ENCODE data around the gene KLC3.

DNA sequence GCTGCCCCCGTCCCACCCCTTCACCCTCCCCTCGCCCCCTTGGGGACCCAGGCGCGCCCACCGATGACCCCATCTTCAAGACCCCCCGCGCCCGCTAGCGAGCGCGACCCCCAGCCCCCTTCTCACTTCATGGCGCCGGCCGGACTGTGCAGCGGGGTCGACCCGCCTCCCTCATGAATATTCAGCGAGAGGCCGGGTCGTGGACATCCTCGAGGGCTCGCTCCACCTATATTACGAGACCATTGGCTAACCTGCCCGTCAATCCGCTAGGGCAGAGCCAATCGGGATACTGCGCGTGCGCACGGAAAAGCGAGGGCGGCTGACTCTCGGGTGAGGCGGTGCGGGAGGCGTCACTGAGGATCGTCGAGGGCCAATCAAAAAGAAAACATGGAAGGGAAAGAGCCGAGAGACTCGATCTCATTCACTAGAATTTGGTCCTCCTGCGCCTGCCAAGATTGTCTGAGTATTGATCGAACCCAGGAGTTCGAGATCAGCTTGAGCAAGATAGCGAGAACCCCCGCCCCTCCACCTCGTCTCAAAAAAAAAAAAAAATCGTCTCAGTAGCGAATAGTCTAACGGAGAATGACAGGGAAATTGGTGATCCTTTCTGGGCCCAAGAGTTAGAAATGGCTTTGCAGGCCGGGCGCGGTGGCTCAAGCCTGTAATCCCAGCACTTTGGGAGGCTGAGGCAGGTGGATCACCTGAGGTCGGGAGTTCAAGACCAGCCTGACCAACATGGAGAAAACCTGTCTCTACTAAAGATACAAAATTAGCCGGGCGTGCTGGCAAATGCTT is 30.1 kb downstream of the KLC3 start, which contains the start of gene ERCC2:
- peak; percentile 64 for TF ChIP-seq POLR2A (IDR thresholded peaks at IDR 0.05; ENCODE audit: low read depth, low read length)
- peak; percentile 60; the same call in 1 of the 2 replicates for TF ChIP-seq POLR2AphosphoS5 (IDR thresholded peaks at IDR 0.05; ENCODE audit: low read depth, low read length)
- no peak for TF ChIP-seq SPI1 (IDR thresholded peaks at IDR 0.05; ENCODE audit: low read depth, low read length)

Data from GM12891 (cell line).